Measurements from ENCODE around the gene DAP.

DNA sequence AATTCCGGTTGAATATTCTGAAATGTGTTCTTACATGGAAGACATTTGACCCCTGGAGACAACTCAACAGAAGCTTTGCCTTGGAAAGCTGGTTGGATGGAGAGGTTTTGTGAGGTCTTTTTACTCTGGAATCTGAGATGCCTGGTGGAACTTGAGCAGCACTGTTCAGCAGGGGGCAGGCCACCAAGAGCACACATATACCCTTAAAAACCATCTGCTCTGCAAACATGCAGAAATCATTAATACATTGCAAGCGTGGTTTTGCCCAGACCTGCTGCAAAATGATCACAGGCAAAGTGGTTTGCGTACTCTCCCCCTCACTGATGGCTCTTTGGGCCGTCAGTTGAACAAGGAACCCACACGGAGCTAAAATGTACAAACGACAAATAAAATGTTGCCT lies 32.8 kb upstream of the DAP start:
- TF ChIP-seq, protein P1, sequence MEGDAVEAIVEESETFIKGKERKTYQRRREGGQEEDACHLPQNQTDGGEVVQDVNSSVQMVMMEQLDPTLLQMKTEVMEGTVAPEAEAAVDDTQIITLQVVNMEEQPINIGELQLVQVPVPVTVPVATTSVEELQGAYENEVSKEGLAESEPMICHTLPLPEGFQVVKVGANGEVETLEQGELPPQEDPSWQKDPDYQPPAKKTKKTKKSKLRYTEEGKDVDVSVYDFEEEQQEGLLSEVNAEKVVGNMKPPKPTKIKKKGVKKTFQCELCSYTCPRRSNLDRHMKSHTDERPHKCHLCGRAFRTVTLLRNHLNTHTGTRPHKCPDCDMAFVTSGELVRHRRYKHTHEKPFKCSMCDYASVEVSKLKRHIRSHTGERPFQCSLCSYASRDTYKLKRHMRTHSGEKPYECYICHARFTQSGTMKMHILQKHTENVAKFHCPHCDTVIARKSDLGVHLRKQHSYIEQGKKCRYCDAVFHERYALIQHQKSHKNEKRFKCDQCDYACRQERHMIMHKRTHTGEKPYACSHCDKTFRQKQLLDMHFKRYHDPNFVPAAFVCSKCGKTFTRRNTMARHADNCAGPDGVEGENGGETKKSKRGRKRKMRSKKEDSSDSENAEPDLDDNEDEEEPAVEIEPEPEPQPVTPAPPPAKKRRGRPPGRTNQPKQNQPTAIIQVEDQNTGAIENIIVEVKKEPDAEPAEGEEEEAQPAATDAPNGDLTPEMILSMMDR (optimal IDR thresholded peaks at IDR 0.05 in 1 of 3, IDR thresholded peaks at IDR 0.05 in 1 of 3, conservative IDR thresholded peaks at IDR 0.05 in 1 of 3; ENCODE audit: extremely low read depth in 1 of 3, insufficient read depth in 2 of 3, low read length in 3 of 3) = no peak
- TF ChIP-seq EZH2 (IDR thresholded peaks at IDR 0.05; ENCODE audit: low read length) = no peak

All from keratinocyte (primary cell).